CMK (cell line): ENCODE results near the gene ACVR2B.
"Not testable (repeated sequence)": the region's sequence is repeated elsewhere in the genome, so short reads cannot be mapped to it uniquely, and the experiment has no call there.

Experiments used
- DNase-seq: peaks from one replicate; pipeline ENCODE4 v3.0.0-alpha.2; 2010; ENCODE audit warnings: low read depth

Gene ACVR2B

DNA sequence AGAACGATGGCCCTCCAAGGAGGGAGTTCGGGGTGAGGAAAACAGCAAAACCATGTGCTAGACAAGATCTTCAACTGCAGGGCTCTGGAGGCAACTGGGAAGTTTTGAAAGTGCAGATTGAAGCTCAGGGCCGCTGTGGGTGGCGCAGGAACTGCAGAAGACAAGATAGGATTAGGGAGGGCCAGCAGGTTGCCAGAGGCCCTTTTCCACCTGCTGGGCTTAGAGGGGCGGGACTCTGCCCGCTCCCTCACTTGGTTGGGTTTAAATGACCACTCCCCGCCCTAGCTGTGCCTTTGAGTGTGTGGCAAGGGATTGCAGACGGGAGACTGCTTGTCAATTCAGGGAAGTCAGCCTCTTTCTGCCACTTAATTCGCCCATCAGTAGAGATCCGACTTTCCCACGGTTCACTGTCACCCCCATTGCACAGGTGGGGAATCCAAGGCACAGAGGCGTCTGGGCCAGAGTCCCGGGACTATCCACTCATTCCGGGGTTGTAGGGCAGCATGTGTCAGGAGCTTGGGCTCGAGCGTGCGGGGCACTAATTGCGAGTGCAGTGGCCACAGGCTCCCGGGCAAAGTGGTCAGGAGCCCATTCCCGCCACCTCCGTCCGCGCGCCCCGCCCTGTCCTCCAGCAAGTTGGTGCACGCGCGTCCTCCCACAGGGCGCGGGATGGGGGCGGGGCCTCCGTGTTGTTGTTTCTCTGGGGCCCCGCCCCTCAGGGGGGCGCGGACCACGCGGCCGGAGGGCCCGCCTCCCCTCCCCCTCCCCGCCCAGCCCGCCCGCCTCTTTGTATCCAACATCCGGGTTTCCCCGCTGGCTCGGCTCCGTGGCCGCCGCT, at the start of gene ACVR2B:
TSS of gene ACVR2B (plus strand) at position 816 of the 838 bp plus-strand sequence. CDS start 433 bp downstream, outside the sequence.
- DNase-seq = peak; percentile 70

- no peak for DNase-seq
These were observed 49.4 kb upstream of the ACVR2B start for GRCh38 chr3:38404286-38404685.

DNA sequence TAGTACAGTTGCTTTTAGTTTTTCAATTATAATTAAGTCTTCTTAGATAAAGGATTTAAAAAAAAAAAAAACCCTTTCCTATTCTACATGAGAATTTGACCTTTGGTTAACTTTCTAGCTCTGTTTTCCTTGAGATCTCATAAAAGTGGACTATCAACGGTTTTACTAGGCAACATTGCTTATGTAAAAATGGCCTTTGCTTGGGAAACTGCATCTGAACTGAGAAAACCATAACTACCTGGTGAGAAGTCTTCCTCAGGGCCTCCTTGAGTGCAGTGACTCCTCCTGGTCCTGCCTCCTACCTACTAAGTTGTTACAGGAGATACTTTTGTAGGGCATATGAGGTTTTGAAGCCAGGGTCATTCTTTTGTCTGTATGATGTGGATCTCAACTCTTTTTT, 42.1 kb upstream of the ACVR2B start:
- no peak for DNase-seq

DNA sequence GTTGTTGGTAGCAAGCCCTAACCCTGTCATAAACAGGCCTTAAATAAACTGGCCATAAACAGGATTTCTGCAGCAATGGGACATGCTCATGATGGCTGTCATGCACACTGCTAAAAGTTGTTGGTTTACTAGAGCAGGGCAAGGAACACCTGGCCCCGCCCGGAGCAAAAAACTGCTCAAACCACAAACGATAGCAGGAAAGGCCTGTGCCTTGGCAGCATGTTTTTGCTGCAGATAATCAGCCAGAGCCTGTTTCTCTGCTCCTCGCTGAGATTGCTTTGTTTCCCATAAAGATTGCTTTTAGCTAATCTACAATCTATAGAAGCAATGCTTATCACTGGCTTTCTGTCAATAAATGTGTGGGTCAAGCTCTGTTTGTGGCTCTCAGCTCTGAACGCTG, 32.9 kb upstream of the ACVR2B start:
- DNase-seq = not testable (repeated sequence)

GRCh38 chr3:38421679-38422336, 31.9 kb upstream of the ACVR2B start:
- DNase-seq = no peak

DNA sequence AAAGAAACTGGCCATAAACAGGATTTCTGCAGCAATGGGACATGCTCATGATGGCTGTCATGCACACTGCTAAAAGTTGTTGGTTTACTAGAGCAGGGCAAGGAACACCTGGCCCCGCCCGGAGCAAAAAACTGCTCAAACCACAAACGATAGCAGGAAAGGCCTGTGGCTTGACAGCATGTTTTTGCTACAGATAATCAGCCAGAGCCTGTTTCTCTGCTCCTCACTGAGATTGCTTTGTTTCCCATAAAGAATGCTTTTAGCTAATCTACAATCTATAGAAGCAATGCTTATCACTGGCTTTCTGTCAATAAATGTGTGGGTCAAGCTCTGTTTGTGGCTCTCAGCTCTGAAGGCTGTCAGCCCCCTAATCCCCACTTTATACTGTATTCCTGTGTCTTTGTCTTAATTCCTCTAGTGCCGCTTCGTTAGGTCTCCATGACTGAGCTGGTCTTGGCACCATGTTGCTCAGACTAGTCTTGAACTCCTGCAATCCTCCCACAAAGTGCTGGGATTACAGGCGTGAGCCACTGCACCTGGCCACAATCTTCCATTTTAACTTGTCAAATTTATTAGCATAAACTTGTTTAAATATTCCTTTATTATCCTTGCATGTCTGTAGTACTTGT, 26.8 kb upstream of the ACVR2B start:
- DNase-seq = not testable (repeated sequence)

DNA sequence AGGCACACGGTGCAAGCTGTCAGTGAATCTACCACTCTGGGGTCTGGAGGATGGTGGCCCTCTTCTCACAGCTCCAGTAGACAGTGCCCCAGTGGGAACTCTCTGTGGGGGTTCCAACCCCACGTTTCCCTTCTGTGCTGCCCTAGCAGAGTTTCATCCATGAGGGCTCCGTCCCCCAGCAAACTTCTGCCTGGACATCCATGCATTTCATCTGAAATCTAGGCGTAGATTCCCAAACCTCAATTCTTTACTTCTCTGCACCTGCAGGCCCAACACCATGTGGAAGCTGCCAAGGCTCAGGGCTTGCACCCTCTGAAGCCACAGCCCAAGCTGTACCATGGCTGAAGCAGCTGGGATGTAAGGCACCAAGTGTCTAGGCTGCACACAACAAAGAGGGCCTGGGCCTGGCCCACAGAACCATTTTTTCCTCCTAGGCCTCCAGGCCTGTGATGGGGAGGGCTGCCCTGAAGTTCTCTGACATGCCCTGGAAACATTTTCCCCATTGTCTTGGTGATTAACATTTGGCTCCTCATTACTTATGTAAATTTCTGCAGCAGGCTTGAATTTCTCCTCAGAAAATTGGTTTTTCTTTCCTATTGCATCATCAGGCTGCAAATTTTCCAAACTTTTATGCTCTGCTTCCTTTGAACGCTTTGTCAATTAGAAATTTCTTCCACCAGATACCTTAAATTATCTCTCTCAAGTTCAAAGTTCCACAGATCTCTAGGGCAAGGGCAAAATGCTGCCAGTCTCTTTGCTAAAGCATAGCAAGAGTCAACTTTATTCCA, 20.6 kb upstream of the ACVR2B start:
- not testable (repeated sequence) for DNase-seq

GRCh38 chr3:38433661-38434060, 20.0 kb upstream of the ACVR2B start:
- not testable (repeated sequence) for DNase-seq

DNA sequence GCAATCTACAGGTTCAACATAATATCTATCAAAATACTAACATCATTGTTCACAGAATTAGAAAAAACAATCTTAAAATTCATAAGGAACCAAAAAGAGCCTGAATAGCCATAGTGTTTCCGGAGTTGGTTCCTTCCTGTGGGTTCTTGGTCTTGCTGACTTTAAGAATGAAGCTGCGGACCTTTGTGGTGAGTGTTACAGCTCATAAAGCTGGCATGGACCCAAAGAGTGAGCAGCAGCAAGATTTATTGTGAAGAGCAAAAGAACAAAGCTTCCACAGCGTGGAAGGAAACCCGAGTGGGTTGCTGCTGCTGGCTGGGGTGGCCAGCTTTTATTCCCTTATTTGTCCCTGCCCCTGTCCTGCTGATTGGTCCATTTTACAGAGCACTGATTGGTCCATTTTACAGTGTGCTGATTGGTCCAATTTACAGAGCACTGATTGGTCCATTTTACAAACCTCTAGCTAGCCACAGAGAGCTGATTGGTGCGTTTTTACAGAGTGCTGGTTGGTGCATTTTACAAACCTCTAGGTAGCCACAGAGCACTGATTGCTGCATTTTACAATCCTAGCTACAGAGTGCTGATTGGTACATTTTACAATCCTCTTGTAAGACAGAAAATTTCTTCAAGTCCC, 15.1 kb upstream of the ACVR2B start:
- DNase-seq = not testable (repeated sequence)

DNA sequence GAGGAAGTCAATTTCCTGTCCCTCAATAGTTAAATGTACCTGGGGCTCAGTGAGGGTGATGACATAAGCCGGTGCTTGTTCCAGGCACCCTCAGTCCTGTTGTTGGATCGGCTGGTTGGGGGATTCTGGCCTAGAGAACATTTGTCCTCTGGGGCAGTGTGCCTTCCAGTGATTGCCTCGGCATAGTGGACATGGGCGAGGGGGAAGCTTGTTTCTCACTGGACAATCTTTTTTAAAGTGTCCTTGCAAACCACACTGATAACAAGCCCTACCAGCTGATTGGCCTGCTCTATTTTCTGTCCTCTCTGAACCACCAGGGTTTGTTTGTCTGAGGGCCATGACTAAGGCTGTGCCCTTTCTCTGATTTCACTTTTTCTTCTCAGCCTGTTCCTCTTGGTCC, 10.5 kb upstream of the ACVR2B start:
- DNase-seq = not testable (repeated sequence)

- no peak for DNase-seq
These were observed 7.5 kb upstream of the ACVR2B start for GRCh38 chr3:38446085-38446686.

DNA sequence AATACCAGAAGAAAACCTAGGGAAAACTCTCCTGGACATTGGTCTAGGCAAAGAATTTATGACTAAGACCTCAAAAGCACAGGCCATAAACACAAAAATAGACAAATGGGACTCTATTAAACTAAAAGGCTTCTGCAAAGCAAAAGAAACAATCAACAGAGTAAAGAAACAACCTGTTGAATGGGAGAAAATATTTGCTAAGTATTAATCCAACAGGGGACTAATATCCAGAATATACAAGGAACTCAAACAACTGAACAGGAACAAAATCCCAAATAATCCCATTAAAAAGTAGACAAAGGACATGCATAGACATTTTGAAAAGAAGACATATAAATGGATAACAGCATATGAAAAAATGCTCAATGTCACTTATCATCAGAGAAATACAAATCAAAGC, 6.9 kb upstream of the ACVR2B start:
- DNase-seq = no peak

DNA sequence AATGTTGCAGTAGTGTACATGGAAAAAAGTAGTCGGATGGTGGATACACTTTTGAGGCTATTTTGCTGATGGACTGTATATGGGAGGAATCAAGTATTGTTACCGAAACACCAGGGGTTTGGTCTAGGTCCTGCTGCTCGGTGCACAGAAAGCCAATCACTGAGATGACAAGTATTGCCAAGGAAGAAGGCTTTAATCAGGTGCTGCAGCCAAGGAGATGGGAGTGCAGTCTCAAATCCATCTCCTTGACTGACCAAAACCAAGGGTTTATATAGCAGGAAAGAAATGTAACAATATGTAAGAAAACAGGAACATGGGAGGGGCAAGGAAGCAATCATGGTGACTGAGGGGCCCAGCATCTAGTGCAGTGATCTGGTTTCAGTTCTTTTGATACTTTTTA, 2.8 kb upstream of the ACVR2B start:
- no peak for DNase-seq

- no peak for DNase-seq
These were observed 155 bp downstream of the ACVR2B start for GRCh38 chr3:38453913-38454177.

DNA sequence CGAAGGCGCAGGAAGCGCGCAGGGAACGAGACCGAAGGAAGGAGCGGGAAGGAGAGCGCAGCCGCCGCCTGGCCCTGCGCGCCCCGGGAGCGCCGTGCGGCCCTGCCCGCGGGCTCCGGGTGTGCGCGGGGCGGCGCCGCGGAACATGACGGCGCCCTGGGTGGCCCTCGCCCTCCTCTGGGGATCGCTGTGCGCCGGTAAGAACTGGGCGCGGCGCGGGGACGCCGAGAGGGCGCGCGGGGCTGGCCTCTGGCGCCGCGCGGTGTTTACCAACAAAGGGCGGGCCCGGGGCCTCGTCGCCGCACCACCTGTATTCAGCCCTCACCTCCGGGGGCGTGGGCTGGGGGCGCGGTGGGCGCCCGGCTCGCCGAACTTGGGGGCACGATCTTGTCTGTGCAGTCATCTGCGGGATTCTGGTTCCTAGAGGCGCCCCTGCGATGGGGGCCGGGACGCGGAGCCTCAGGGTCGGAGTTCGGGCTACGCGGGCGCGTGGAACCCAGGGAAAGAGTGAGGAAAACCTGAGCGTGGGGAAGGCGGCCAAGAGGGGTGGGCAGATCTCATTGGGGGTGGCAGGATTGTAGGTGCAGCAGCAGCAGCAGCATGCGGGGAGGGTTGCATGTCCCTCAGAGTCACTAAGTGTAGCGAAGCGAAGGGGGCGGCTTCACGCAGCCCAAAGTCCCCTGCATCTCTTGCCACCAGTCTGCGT, 641 bp downstream of the ACVR2B start:
- DNase-seq = no peak

GRCh38 chr3:38454884-38455638, 1.4 kb downstream of the ACVR2B start:
- no peak for DNase-seq

DNA sequence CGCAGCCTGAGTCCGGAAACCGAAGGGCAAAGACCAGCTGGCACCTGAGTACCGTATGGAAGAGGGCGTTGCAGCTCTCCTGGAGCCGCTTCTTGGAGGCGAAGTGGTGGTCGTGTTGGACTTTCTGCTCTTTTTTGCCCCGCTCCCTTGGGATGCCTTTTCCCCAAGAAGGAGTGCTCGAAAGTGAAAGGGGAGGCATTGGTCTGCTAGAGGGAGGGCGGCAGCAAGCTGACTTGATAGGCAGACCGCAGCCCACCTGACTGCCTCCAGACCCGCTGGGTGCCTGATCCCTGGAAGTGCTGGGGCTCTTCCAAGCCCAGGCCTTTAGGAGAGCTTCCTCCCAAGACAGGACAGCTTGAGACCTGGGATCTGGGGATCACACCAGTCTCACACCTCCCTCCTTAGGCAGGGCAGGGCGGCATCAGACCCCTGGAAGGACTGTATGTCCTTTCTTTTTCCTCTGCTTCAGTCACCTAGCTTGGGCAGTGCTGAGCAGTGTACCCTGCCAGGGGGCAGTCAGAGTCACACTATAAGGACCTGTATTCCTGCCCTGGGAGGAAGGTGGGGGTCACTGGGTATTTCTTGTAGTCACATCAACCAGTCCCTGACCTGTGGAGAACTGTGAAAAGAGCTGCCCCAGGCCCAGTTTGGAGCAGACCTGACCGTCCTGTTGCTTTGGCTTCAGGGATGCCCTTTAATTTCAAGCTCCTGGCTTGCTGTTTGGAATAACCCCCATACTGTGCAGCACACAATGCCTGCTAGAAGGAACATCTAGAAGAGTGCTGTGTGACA, 2.1 kb downstream of the ACVR2B start:
- no peak for DNase-seq

DNA sequence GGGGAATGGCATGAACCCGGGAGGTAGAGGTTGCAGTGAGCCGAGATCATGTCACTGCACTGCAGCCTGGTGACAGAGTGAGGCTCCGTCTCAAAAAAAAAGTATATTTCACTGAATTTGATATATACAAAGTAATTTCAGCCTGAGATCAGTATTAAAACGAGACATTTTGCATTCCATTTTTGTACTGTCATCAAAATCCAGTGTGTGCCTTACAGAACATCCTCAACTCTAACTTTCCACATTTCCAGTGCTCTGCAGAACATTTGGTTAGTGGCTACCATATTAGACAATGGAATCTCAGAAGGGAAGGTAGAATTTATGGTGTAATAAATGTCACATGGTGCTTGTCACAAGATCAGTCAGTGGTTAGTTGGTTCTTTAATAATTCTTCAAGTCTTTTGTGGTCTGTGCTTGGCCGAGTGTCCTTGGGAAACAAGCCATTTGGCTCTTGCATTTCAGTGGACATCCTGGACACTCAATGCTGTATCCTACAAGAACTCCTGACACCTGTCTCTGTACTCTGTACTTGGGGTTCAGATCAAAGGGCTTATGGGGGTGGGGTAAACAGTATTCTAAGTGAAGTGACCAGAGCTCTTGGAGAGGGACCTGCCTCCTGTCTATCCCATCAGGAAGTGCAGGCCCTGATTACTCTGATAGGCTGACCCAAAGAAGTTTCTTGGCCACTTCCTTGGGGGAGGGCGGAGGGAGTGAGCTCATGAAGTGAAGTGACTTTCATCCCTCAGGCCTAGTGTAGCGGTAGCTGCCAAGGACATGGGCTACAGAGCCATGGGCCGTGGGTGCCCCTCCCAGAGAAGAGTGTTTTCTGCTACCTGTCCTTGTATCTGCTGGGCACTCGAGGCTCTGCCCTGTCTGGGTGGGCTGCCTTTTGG, 3.7 kb downstream of the ACVR2B start:
- no peak for DNase-seq
